Fibroblast of skin of right biceps (primary cell): Measurements from ENCODE around the gene USH2A.

Experiments
- DNase-seq: peaks from one replicate; pipeline ENCODE4 v3.0.0-alpha.2; 2013

The USH2A gene

DNA sequence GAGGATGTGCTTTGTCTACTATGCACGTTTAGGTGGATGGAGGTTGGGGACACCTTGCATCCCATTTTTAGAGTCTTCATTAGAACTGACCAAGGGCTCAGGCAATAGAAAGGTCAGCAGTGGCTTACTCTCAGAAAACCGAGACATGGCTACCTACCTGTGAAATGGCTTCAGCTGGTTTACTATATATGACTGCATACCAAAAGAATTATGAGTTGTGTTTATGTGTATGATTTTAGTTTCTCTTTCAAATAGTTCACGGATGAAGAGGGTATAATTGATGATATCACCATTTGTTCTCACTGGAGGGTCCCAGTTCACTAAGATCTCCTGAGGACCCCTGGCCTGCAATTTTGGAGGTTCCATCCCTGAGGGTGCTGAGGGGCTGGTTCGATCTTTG, 749.3 kb downstream of the USH2A start:
- DNase-seq = no peak

DNA sequence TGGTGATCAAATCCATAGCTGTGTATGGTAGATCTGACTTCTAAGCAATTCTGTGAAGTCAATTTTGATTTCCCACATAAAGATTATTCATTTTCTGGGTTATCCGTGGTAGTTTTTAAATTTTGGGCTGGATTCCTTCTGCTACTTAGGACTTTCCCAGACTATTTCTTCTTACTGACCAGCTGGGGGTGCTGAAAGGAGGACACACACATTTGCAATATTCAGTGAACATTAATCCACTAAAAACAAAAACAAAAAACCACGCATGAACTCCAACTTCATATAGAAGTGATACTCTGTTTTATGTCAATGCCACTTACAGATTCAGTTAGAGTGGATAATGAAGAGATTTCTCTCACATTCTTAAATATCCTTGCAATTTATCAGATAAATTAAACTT, 750.8 kb downstream of the USH2A start:
- DNase-seq = no peak

DNA sequence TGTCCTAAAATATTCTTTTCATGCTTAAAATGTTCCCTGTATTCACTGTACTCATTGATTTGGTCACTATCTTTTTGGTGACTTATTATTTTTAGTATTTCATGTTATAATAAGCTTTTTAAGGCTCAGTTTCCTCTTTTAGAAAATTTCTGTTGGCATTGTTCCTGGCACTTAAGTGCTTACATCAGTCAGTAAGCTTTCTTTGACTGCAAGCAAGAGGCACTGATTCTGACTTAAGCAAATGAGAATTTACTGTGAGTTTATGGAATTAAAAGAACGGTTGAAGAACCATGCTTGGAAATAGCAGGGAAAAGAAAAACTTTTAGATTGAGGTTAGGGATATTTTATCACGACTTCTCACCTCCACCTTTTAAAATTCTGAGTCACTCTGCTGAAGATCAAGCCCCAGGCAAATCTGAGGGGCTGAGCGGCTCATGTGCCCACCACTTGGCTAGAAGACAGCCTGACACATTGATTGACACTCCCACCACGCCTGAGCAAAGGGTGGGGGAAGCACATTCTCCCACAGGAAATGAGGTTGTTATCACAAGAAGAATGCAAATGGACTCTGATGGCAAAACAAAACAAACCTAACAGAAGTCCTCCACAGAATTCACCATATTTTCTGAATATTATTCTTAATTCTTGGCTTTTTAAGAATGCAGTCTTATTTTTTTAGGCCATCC, 753.3 kb downstream of the USH2A start:
- peak; percentile 7 for DNase-seq

DNA sequence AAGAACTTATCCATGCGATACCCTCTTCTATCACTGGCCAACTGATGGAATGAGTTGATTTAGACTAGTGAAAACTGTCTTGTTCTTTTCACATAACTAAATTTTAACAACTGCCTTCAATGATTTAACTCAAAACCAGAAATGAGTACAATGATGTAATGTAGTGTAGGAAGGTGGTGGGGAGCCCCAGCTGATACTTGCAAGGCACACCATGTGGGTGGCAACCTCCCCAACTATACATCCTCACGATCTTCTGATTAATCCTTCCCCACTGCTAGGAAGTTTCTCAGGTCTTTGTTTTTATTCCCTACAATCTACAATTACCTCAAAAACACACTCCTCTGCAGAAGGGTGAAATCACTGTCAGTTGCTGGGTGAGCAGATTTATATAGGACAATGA, 755.5 kb downstream of the USH2A start:
- DNase-seq = no peak

DNA sequence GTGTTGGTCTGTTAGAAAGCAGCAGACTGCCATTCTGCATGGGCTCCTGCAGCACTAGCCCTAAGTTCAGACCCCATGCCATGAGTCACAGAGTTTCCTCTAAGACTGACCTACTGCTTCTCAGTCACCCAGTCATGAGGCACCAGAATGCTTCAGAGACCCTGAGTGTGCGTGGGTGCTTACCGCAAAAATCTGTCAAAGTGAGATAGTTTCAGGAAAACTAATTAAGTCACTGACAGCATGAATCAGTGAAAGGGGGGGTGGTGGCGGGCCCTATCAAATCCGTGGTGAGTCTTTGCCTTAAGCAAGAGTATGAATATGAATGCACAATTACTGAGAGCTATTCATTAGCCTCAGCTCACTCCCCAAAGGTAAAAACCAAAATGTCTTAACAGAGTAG, 758.0 kb downstream of the USH2A start:
- peak; percentile 78 for DNase-seq

DNA sequence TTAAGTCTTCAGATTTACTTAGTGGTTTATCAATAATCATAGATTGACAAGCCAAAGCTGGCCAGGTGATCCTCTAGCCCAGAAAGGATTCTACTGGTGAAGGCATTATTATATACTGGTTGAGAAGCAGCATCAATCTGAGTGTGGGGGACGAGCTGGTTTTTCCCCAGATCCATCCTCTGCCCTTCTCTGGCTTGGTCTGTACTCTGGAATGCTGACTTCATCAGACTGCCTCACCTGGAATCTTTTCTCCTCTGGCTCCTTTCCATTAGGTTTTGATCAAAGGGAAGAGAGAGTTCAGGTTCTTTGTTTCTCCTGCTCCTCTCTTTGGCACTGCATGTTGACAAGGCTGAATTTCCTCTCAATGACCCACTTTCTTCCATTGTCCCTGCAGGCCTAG, 762.2 kb downstream of the USH2A start:
- DNase-seq = no peak

DNA sequence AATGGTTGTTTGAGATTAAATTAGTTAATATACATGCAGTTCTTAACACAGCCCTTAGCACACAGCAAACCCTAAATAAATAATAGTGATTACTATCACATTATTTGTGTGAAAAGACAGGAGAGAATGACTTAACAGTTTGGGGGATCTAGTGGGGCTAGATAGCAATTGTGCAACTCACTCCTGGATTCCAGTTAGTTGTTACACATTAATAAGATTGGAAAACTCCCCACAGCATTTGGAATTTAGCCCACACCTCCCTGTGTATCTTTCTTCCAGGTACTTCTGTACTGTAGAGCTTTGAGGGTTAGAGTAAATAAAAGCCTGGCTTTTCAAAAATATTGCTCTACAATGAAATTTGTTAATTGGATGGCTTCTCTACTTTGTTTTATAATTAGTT, 763.0 kb downstream of the USH2A start:
- DNase-seq = no peak

DNA sequence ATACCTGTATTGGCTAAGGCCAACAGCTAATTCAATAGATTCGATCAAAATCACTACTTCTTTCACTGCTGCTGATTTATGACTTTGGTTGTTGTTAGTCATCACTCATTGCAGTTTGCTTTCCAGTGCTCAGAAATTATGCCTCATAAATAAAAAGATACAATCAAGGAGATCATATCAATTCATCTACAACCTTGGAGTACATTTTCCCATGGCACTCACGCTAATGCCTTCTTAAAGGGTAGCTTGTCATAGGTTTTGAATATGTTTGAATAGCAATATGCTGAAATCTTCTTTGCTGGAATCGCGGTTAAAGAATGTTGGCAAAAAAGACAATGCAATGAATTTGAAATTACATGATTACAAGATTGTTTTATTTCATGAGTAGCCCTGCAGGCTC, 766.2 kb downstream of the USH2A start:
- no peak for DNase-seq

DNA sequence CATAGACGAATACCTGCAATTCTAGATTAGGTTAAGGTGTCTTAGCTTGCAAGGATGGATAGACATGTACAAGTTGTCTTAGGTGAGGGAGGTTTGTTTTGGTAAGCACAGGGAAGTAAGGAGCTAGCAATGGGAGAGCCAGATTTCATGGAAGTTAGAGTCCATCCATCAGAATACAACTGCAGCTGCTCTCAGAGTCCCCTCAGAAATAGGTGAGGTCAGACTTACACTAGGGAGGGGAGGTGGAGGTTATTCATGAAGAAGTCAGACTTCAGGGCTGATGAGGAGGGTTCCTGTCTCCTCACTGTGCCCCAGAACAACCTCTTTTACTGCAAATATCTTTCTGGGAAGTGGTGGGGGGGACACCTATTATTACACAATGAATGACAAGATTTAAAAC, 770.9 kb downstream of the USH2A start:
- no peak for DNase-seq

DNA sequence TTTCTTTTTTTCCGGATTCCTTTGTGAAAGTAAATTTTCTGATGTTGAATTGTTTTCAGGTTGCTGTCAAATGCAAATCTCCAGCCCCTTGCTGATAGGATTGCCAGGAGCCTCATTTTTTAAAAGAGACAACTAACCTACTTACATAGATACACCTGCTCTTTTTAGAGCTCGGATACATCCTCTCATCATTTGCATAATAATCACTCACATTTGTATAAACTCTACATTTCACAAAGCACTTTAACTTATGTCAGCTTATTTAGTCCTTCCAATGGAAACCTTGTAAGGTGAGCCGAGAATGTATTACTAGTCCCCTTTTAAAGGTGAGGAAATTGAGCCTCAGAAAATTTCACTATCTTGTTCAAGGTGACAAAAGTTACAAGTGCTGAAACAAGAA, 771.4 kb downstream of the USH2A start:
- no peak for DNase-seq

DNA sequence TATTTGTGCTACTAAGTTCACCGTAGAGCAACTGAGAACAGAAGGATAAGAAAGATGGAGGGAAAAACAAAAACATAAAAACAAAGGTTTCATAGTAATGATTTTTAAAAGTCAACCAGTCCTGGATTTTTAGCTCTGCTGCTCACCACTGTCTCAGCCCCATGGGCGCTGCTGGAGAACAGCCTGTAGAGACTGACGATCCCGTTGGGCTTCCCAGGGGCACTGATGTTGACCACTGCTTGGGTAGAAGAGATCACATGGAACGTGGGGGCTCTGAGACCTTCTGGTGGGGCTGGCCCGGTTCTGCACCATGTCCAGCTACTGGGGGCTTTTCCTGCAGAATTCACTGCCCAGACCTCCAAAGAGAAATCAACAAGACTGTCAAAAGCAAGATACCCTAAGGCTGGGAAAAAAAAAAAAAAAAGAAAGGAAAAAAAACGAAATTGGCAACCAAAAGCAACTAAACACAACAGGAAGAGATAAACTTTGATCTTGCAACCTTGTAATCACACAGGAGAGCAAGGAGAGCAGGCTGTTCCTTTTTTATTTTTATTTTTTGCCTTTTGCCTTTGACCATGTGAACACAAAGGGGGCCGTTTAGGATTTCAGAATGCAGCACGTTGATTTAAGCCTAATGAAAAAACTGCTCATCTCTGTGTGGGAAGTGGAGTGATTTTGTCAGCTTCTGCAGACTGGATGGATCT, 772.6 kb downstream of the USH2A start:
- no peak for DNase-seq

DNA sequence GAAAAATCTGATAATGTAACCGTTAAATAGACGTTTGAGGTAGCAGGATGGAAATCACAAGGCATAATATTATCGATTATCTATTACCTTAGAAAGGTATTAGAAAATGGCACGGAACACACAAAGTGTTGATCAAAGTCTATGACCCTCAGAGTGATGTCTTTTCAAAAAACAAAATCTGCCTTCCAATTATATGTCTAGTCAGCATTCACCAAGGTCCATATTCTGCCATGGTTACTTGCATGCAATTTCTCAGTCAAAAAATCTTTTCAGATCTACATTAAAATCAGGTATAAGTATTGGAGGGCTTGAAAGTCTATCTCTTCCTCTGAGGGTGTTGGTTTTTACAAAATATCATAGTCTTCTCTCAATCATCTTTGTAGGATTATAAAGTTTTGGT, 774.3 kb downstream of the USH2A start:
- no peak for DNase-seq

DNA sequence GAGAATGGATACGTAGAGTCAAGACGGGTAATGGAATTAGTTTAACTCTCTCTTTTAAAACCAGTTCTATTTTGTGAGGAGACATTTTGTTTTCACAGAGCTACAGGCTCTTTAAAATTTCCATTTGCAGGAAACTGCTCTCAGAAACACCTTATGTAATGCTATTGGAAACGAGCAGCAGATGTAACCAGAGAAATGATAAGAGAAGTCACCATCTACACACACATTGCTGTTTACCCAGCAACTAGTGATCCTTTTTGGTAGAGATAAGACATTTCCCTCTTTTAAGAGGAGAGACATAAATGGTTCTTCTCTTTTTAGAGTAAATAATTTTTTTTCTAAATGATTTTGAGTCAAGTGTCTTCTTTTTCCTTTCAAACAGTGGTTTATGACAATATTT, 775.5 kb downstream of the USH2A start:
- DNase-seq = no peak

DNA sequence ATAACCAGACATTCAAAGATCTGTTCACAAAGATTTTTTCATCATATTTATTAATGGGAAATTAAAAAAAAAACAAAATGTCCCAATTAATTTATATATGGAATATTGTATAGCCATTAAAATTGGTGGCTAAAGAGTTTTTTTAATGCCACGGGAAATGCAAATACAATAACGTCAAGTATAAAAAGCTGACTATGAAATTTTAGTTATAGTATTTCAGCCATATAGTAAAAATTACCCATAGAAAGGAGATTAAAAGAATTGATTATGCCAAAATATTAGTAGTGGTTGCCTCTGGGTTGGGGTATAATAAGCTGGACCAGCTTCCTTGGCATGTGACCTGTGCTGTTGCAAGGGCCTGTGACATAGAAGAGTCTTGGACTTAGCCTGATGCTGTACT, 777.4 kb downstream of the USH2A start:
- DNase-seq = no peak

DNA sequence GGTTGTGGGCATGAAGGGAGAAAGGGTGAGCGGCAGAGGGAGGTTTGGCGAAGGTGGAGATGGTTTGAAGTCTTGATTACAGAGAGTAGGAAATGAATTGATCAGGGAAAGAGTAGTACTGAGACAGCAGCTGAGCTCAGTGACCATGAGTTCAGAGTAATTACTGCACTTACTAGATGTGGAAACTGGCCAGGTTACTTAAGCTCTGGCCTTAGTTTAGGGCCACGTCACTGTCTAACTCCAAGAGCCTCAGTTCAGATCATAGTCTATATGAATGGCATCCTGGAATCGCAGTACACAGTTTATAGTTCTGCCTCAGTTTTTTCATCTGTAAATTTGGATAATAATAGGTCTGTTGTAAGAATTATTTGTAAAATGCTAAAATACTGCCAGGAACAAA, 778.1 kb downstream of the USH2A start:
- no peak for DNase-seq

DNA sequence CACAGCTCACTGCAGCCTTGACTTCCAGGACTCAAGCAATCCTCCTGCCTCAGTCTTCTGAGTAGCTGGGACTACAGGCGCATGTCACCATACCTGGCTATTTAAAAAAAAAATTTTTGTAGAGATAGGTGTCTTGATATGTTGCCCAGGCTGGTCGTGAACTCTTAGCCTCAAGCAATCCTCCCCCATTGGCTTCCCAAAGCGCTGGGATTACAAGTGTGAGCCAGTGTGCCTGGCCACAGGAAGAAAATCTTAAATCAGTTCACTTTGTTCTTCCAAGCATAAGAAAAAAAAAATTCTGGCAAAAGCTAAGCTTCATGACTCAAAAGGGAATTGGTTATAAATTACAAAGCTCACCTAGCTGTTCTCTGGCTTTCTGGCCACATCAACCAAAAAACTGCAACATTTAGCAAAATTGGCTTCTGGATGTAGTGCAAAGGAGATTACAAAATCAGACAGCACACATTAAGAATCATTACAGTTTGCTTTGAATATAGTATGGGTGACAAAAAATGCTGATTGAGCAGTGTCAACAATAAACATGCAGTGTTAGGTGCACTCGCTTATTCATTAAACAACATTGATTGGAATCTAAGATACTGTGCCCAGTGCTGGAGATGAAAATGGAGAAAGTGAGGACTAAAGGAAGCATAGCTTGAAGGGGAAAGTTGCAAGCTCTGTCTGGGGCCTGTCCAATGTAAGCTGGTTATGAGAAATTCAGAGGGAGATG, 779.5 kb downstream of the USH2A start:
- DNase-seq = no peak

DNA sequence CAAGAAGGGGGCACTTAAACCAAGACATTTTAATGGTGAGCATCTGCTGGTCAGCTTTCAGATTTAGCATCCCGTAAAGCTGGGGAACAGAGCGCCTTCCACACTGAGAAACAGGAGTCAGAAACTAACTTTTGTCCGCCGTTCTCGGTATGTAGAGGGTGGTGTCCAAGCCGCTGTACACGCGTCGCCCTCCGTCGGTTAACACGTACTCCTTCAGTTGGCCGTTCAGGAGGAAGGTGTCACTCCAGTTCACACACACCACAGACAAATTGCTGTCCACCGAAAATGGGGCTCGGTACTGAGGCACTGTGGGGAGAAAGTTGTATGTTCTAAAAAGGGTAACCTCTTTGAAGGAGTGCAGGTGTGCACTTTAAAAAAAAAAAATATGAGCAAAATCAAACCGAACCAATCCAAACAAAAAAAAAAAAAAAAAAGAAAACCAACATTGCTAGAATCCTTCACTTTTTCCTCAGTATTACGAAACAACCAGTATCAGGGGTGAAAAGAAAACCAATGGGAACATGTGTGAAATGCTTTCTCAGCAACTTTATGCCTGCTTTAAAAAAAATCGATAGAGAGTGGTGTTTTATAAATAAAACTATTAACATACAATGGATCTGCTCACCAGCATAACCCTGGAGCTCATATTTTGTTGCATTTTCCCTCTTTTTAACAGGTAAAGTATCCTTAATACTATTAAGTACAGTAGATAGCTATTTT, 782.7 kb downstream of the USH2A start:
- DNase-seq = no peak

DNA sequence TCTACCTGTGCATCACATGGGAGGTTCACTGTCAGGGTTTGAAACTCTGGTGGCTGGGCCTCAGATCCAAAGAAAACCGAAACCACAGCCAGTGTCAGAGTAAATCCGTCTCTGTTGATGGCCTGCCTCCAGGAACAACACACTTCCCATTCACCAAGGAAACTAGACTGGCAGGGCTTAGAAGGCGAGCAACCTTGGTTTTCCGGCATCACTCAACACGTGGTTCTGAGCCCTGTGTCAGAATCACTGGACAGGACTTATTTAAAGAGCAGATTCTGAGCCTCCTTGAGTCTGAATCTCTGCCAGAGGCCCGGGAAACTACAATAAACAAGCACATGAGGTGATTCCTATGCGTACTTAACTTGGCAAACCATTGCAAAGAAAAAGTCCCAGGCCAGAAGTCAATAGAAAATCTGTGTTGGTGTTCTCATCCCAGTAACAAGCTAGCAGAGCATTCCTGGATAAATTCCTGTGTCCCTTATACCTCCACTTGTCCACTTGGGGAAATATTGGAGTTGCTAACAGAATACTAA, 786.1 kb downstream of the USH2A start:
- peak; percentile 42 for DNase-seq

DNA sequence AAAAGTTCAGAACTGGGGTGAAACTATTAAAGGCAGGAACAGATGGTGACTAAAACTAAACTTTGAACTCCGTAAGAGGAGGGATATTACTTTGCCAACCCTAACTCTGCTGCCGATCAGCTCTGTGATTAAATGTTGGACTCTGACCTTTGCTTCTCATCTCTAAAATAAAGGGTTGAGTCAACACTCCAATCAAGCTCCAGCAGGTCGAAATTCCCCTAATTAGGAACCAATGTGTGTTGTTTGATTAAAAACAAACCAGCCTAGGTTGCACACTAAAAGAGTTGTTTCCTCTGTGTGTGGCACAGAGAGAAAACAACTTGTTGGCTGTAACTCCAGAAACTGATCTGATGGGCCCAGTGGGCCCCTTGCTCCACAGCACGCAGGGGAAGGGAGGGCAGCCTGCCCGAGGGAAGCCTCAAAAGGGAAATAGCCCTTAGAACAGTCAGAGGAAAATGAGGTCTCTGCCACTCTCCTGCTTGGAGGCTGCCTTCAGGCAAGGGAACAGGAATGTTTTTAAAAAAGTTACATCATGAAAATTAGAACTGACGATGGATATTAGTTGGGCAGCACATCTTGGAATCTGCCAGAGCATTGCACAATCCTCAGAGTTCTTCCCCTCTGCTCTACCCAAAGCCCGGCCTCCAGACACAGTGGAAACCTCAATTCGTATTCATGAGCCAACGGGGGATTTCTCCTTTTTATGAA, 786.8 kb downstream of the USH2A start:
- peak; percentile 53 for DNase-seq

DNA sequence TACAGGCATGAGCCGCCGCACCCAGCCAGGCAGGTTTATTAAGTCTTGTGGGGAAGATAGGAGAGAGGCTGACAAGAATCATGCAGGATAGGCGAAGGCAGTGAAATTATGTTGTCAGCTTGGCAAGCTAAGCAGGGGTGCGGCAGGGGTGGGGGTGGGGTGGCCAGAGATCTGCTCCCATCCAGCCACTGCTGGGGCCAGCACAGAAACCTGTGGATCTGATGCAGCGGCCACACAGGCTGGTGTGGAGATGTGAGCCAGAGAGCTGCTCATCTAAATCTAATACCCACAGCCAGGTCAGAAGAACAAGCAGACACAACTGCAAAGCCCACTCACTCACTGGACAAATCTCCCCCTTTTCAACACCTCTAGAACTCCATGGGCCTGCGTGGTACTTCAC, 787.4 kb downstream of the USH2A start:
- no peak for DNase-seq

DNA sequence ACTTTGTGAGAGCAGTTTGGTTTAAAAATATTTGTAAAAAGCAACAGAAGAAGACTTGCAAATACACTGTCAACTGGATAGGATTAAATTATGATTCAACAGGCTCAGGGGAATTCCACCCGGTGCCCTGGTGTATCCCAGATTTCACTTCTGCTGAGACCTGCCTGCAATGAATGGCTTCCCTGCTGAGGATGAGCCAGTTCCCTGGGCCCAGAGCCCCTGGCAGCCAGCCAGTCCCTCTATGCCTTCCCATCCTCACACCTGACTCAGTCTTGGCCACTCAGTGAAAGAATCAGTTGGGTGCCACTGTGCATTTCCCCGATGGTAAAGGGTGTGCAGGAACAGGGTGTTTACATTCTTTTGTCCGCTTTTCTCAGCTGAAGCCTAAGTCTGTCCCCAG, 791.8 kb downstream of the USH2A start:
- peak; percentile 33 for DNase-seq

DNA sequence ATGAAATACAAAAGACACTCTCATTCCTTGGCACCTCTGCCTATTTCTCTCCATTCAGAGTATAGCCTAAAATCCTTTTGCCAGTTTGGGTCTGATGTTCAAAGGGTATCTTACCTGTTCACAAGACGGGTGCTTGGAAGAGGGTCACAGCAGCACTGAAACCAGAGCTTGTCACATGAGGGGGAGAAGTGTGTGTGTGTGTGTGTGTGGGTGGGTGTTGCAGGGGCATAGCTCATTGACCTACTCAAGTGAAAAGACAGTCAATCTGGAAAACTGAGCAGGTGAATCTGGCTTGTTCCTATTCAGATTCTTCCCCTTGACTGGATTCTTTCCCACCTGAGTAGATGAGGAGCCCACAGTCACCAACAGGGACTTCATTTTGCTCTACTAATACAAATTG, 792.2 kb downstream of the USH2A start:
- no peak for DNase-seq

DNA sequence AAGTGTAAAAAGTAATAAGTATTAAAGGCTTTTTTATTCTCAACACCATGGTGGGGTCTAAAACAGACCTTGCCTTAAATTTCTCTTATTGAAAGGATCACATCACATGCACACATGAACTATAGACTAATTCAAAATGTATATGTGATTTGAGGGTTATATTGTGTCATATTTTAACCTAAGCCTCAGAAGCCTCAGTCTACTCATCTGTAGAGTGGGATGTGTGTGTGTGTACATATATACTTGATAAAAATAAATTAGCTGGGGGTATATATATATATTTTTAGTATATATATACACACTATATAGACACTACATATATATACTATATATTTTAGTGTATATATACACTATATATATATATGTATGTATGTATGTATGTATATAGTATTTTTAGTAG, 797.3 kb downstream of the USH2A start:
- DNase-seq = no peak
